ENCODE results near the gene SHTN1.

GRCh38 chr10:116853287-116853686 lies 151.7 kb downstream of the SHTN1 start:
- TF ChIP-seq POLR2A (IDR thresholded peaks at IDR 0.05) (no peak), CTCF (IDR thresholded peaks at IDR 0.05) (no peak)
